ENCODE measurements around the gene FBXO41.

DNA sequence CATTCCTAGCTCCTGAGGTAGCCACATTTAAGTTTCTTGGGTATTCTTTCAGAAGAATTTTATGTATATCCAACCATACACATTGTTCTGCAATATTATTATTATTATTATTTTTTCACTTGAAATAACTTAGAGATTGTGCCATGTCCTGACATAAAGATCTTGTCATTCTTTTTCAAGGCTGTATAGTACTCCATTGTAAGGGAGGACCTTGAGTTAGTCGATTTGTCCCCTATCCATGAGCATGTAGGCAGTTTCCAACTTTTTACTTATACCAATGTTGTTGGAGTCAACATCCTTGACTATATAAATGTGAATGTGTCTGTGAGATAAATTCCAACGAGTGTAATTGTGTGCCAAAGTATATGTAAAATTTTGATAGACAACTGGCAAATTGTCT, 10.0 kb upstream of the FBXO41 start:
- TF ChIP-seq ZNF384 (IDR thresholded peaks at IDR 0.05; ENCODE audit: low read depth, low read length) (no peak), ETV6 (IDR thresholded peaks at IDR 0.05; ENCODE audit: borderline replicate concordance in 1 of 2, low read depth in 2 of 2, low read length in 1 of 2) (no peak), ETV6 (CRISPR knock-in tag; IDR thresholded peaks at IDR 0.05; ENCODE audit: borderline replicate concordance) (no peak), SMAD3 (CRISPR knock-in tag; conservative IDR thresholded peaks at IDR 0.05) (no peak), POLR2A (conservative IDR thresholded peaks at IDR 0.05) (no peak), TEAD2 (tag; IDR thresholded peaks at IDR 0.05) (no peak), FOXK2 (conservative IDR thresholded peaks at IDR 0.05 in 1 of 2, IDR thresholded peaks at IDR 0.05 in 1 of 2; ENCODE audit: low read depth in 2 of 2) (no peak), CBX3 (IDR thresholded peaks at IDR 0.05; ENCODE audit: borderline replicate concordance in 1 of 2, low read length in 2 of 2) (no peak), CXXC5 (CRISPR knock-in tag; IDR thresholded peaks at IDR 0.05) (no peak)
- TF ChIP-seq, protein P1, sequence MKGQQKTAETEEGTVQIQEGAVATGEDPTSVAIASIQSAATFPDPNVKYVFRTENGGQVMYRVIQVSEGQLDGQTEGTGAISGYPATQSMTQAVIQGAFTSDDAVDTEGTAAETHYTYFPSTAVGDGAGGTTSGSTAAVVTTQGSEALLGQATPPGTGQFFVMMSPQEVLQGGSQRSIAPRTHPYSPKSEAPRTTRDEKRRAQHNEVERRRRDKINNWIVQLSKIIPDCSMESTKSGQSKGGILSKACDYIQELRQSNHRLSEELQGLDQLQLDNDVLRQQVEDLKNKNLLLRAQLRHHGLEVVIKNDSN (CRISPR knock-in tag; IDR thresholded peaks at IDR 0.05), result no peak
- TF ChIP-seq, protein P2, sequence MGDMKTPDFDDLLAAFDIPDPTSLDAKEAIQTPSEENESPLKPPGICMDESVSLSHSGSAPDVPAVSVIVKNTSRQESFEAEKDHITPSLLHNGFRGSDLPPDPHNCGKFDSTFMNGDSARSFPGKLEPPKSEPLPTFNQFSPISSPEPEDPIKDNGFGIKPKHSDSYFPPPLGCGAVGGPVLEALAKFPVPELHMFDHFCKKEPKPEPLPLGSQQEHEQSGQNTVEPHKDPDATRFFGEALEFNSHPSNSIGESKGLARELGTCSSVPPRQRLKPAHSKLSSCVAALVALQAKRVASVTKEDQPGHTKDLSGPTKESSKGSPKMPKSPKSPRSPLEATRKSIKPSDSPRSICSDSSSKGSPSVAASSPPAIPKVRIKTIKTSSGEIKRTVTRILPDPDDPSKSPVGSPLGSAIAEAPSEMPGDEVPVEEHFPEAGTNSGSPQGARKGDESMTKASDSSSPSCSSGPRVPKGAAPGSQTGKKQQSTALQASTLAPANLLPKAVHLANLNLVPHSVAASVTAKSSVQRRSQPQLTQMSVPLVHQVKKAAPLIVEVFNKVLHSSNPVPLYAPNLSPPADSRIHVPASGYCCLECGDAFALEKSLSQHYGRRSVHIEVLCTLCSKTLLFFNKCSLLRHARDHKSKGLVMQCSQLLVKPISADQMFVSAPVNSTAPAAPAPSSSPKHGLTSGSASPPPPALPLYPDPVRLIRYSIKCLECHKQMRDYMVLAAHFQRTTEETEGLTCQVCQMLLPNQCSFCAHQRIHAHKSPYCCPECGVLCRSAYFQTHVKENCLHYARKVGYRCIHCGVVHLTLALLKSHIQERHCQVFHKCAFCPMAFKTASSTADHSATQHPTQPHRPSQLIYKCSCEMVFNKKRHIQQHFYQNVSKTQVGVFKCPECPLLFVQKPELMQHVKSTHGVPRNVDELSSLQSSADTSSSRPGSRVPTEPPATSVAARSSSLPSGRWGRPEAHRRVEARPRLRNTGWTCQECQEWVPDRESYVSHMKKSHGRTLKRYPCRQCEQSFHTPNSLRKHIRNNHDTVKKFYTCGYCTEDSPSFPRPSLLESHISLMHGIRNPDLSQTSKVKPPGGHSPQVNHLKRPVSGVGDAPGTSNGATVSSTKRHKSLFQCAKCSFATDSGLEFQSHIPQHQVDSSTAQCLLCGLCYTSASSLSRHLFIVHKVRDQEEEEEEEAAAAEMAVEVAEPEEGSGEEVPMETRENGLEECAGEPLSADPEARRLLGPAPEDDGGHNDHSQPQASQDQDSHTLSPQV (IDR thresholded peaks at IDR 0.05), result no peak
- TF ChIP-seq, protein P3, sequence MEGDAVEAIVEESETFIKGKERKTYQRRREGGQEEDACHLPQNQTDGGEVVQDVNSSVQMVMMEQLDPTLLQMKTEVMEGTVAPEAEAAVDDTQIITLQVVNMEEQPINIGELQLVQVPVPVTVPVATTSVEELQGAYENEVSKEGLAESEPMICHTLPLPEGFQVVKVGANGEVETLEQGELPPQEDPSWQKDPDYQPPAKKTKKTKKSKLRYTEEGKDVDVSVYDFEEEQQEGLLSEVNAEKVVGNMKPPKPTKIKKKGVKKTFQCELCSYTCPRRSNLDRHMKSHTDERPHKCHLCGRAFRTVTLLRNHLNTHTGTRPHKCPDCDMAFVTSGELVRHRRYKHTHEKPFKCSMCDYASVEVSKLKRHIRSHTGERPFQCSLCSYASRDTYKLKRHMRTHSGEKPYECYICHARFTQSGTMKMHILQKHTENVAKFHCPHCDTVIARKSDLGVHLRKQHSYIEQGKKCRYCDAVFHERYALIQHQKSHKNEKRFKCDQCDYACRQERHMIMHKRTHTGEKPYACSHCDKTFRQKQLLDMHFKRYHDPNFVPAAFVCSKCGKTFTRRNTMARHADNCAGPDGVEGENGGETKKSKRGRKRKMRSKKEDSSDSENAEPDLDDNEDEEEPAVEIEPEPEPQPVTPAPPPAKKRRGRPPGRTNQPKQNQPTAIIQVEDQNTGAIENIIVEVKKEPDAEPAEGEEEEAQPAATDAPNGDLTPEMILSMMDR (IDR thresholded peaks at IDR 0.05 in 2 of 3, conservative IDR thresholded peaks at IDR 0.05 in 1 of 3; ENCODE audit: insufficient read depth in 2 of 3, low read depth in 1 of 3, low read length in 3 of 3), result no peak
- TF ChIP-seq, protein P4, sequence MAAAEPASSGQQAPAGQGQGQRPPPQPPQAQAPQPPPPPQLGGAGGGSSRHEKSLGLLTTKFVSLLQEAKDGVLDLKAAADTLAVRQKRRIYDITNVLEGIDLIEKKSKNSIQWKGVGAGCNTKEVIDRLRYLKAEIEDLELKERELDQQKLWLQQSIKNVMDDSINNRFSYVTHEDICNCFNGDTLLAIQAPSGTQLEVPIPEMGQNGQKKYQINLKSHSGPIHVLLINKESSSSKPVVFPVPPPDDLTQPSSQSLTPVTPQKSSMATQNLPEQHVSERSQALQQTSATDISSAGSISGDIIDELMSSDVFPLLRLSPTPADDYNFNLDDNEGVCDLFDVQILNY (CRISPR knock-in tag; IDR thresholded peaks at IDR 0.05), result no peak
